RWPE1 (cell line): ENCODE results near the gene ZCCHC14.

Experiments
- CTCF ChIA-PET: fragments of 350-600 bp; sonication (Branson Sonifier 250); formaldehyde crosslinking; extraction: SDS; loops from one replicate; lab custom pipeline; 2021; lab: Yijun Ruan, JAX
- POLR2A ChIA-PET: fragments of 400-600 bp; formaldehyde crosslinking; extraction: SDS; loops from one replicate; lab custom pipeline; 2020; ENCODE audit warnings: antibody characterized with exemption; ENCODE audit not compliant: low non-redundant PET; lab: Yijun Ruan, JAX
- DNase-seq: peaks from one replicate; pipeline ENCODE4 v3.0.0; 2012; ENCODE audit warnings: low spot score
- H3K27ac ChIP-seq: fragments of 450-650 bp; 2 replicates; pipeline ENCODE4 v1.5.1; 2017
- CTCF ChIP-seq: fragments of 450-650 bp; conservative IDR thresholded peaks from 2 replicates; pipeline ENCODE4 v1.5.1; 2017; ENCODE audit warnings: low read depth, mild to moderate bottlenecking

The ZCCHC14 gene

GRCh38 chr16:87437911-87438610 is 54.8 kb downstream of the ZCCHC14 start:
- H3K27ac ChIP-seq = peak overlapping the region; percentile 84
- ChIA-PET CTCF (no interaction called here), POLR2A (no interaction called here)
- DNase-seq = no peak
- no peak for TF ChIP-seq CTCF

- no peak for TF ChIP-seq CTCF
- POLR2A ChIA-PET = interaction anchor here (0.6 kb wide), 1 partner anchor 169 kb away, joined by 9 read pairs; no protein-coding TSS in a partner anchor
- H3K27ac ChIP-seq = peak overlapping the region; percentile 84
- no peak for DNase-seq
- CTCF ChIA-PET = no interaction called here
Measured at GRCh38 chr16:87437327-87437726, 55.5 kb downstream of the ZCCHC14 start.

- TF ChIP-seq CTCF = no peak
- ChIA-PET POLR2A (interaction anchor here (0.6 kb wide), 1 partner anchor 170 kb away, joined by 9 read pairs; no protein-coding TSS in a partner anchor), CTCF (no interaction called here)
- peak overlapping the region; percentile 84 for H3K27ac ChIP-seq
- no peak for DNase-seq
Measured at GRCh38 chr16:87436225-87437172, 56.3 kb downstream of the ZCCHC14 start.

GRCh38 chr16:87435372-87436224 is 57.2 kb downstream of the ZCCHC14 start:
- ChIA-PET CTCF (no interaction called here), POLR2A (no interaction called here)
- H3K27ac ChIP-seq = peak overlapping the region; percentile 84
- no peak for TF ChIP-seq CTCF
- DNase-seq = no peak

GRCh38 chr16:87434146-87434667 is 58.6 kb downstream of the ZCCHC14 start:
- H3K27ac ChIP-seq = peak overlapping the region; percentile 93
- no peak for TF ChIP-seq CTCF
- POLR2A ChIA-PET = no interaction called here
- DNase-seq = no peak
- CTCF ChIA-PET = interaction anchor here (0.6 to 0.7 kb wide), 2 partner anchors 219 to 311 kb away, joined by 3 to 4 read pairs; no protein-coding TSS in a partner anchor
